Measurements from ENCODE around the gene FBXL20.
A peak's percentile ranks its signal among the peaks of the same experiment; 100 is the strongest.

The FBXL20 gene

DNA sequence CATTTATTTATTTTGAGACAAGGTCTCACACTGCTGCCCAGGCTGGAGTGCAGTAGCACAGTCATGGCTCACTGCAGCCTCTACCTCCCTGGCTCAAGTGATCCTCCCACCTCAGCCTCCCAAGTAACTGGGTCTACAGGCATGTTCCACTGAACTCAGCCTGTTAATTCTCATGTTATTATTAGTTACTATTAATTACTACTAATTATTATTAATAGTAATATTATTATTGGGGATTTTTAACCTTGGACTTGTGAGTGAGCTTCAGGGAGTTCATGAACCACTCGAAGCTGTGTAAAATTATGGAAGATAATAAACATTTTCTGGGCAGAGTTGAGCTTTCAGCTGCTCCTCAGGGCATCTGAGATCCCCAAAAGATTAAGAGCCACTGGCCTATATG is 171.1 kb downstream of the FBXL20 start:
- no peak overlapping the region for H3K4me3 ChIP-seq (ENCODE audit: low read depth, low read length)
- TF ChIP-seq, protein P1, sequence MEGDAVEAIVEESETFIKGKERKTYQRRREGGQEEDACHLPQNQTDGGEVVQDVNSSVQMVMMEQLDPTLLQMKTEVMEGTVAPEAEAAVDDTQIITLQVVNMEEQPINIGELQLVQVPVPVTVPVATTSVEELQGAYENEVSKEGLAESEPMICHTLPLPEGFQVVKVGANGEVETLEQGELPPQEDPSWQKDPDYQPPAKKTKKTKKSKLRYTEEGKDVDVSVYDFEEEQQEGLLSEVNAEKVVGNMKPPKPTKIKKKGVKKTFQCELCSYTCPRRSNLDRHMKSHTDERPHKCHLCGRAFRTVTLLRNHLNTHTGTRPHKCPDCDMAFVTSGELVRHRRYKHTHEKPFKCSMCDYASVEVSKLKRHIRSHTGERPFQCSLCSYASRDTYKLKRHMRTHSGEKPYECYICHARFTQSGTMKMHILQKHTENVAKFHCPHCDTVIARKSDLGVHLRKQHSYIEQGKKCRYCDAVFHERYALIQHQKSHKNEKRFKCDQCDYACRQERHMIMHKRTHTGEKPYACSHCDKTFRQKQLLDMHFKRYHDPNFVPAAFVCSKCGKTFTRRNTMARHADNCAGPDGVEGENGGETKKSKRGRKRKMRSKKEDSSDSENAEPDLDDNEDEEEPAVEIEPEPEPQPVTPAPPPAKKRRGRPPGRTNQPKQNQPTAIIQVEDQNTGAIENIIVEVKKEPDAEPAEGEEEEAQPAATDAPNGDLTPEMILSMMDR (IDR thresholded peaks at IDR 0.05; ENCODE audit: low read depth, low read length): no peak

GRCh38 chr17:39229274-39229913 is 172.0 kb downstream of the FBXL20 start:
- TF ChIP-seq, protein P1 (IDR thresholded peaks at IDR 0.05; ENCODE audit: low read depth, low read length): no peak
- no peak overlapping the region for H3K4me3 ChIP-seq (ENCODE audit: low read depth, low read length)

DNA sequence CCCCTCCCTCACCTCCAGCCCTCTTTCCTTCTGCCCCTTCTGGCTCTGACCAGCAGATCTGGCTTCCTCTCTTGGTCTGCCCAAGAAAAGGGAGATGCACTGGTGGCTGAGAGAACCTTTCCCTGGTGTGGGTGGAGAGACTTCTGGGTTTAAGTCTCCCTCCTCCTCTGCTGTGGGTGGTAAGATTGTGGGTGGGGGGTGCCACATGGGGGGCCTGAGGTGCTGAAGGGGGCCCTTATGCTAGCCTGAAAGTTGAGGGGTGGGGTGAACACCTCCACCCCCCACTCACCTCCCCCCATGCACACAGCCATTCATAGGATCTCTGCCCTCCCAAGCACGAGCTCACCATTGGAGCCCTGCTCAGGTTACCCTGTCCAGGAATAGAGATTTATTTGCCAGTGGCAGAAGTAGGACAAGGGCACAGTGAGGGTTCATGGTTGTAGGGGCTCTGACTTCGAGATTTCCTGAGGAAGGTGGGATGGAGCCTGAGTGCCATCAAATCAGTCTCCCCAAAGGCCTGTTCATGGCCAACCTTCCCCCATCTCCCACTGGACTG is 174.0 kb downstream of the FBXL20 start:
- no peak overlapping the region for H3K4me3 ChIP-seq (ENCODE audit: low read depth, low read length)
- TF ChIP-seq, protein P1 (IDR thresholded peaks at IDR 0.05; ENCODE audit: low read depth, low read length): no peak

DNA sequence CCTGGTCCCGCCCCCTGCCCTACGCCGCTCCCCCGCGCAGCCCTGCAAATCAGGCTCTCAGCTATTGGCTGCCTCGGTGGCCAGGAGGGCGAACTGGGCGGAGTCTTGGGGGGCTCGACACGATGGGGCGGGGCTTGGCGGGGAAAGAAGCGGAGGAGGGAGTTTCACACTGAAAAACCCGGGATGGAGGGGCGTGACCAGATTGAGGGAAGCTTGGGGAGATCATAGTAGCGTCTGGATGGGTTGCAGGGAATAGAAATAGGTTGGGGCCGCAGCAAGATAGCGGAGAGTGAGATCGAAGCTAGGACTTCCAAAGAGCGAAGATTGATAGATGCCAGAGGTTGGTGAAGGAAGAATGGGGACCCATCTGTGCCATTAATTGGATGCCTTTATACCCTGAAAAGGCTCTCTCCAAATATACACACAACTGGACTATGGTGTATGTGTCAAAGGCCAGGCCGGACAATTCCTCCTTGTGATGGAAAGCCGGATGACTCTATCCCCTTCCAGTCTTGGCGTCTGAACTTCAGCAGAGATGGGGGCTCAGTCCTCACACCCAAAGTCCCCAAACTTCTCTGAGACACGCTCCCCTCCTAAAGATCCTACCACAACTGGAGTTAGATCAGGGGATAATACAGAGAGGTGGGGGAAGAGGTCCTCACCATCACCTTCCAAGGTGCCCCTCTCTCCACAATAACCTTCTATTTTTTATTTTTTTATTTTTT is 175.3 kb downstream of the FBXL20 start:
- TF ChIP-seq, protein P1 (IDR thresholded peaks at IDR 0.05; ENCODE audit: low read depth, low read length): no peak
- H3K4me3 ChIP-seq (ENCODE audit: low read depth, low read length): peak overlapping the region; percentile 41

DNA sequence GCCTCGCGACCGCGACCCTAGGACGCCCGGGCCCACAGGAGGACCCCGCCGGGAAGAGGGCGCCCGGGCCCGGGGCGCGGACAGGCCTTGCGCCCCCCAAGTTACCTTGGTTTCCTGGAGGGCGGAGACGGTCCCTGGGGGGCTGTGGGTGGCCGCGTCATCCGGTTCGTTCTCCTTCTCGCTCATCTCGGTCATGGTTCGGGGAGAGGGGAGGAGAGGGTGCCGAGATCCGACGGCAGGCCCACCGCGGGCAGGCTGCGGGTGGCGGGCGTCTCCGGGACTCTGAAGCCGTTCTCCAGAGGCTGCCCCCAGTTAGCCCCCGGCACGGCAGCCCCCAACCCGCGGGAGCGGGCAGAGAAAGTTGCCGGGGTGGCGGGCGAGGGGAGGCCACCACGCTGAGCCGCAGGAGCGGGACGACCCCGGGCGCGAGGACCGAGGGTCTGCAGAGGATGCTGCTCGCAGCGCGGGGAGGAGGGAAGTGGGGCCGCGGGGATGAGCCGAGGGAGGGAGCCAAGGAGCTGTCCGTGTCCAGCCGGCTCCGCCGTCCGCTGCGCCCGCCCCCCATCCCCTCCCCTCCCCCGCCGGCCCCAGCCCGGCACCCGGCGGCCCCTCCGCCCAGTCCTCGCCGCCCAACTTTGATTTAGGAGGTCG is 176.0 kb downstream of the FBXL20 start, which contains the start of gene STAC2:
STAC2 (minus strand) TSS at position 638 of the 651 bp plus-strand sequence; CDS start at position 195, 443 bp downstream.
- TF ChIP-seq, protein P1 (IDR thresholded peaks at IDR 0.05; ENCODE audit: low read depth, low read length): no peak
- peak within 1 kb of the TSS; percentile 41 for H3K4me3 ChIP-seq (ENCODE audit: low read depth, low read length)

DNA sequence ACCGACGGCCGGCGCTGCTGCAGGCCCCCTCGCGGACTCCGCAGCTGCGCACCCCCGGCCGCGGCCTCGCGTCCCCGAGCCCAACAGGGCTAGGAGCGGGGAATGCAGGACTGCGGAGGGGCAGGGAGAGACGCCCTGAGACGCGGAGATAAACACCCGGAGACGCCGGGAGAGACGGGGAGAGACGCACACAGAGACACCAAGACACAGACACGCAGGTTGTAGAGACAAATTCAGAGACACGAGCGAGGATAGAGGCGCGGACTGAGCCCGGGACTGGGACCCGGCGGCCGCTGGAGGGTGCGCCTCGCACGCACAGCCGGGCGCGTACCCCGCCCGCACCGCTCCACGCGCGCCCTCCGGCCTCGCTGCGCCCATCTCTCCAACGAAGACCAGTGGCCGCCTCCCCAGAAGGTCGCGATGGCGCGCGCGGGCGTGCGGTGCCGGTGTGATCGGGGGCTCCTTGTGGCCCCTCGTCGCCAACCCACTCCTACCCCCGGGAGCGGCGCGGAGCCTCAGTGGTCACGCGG is 176.6 kb downstream of the FBXL20 start:
- TF ChIP-seq, protein P1 (IDR thresholded peaks at IDR 0.05; ENCODE audit: low read depth, low read length): no peak
- no peak overlapping the region for H3K4me3 ChIP-seq (ENCODE audit: low read depth, low read length)

Data from WI38 (cell line).